ENCODE measurements around the gene GCKR. TPM values are rescaled to one million over a fixed set of nuclear protein-coding genes. Genes with fewer than 3 reads are reported as not detected.

GCKR gene
- total RNA-seq, 1 donor from 2014 or later: 1.6 TPM

DNA sequence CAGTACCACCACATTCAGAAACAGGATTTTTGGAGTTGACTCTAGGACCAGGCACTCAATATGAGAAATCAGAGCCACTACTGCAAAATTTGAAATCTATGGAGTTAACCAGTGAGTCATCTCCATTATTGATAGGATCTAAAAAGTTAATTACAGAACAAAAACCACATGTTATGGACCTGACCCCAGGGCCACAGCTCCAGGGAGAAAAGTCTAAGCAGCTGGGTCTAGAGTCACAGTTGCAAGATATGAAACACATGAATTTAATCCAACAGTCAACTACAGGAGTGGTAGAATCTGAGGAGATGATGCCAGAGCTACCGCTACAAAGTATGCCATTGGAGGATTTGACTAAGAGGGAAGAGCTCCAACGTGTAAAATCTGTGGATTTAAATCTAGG is 72.8 kb downstream of the GCKR start:
- FAIRE-seq: no peak
- DNase-seq (ENCODE audit: low spot score in 2 of 2): no peak

GRCh38 chr2:27571197-27571596 is 74.6 kb downstream of the GCKR start:
- FAIRE-seq (no peak), DNase-seq (ENCODE audit: low spot score in 2 of 2) (no peak)

- no peak for DNase-seq (ENCODE audit: low spot score in 2 of 2)
- no peak for FAIRE-seq
Observed at GRCh38 chr2:27571681-27572080, 75.0 kb downstream of the GCKR start.

DNA sequence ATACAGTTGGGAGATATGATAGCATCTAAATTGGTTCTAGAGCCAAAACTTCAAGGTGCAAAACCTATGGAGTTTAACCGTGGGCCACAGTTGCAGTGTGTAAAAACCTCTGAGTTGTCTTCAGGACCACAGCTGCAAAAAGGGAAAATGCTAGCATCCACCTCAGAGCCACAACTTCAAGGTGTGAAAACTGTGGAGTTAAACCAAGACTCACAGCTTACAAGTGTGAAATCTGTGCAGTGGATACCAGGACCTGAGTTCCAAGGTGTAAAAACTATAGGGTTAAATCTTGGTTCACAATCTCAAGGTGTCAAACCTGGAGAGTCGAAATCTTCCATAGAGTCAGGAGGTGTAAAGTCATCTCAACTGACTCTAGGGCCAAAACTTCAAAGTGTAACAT is 75.8 kb downstream of the GCKR start:
- FAIRE-seq (no peak), DNase-seq (ENCODE audit: low spot score in 2 of 2) (no peak)

- no peak for DNase-seq (ENCODE audit: low spot score in 2 of 2)
Observed at GRCh38 chr2:27572998-27573429, 76.4 kb downstream of the GCKR start.

More at GRCh38 chr2:27572998-27573429, 76.4 kb downstream of the GCKR start:
- no peak for FAIRE-seq

Small RNAs within 50 kb of the gene (small RNA-seq; reads per million reads assigned to genes)
- not detected for gene RNU6-986P

Other genes with a start within 250 kb of the GCKR start
- gene SLC30A3, start 233.8 kb upstream of the GCKR start, total RNA-seq: 0.82 TPM
- gene DNAJC5G, start 221.4 kb upstream of the GCKR start, total RNA-seq: not detected
- not detected for gene TRIM54, start 214.4 kb upstream of the GCKR start, total RNA-seq
- 1.2 TPM for gene UCN, start 188.4 kb upstream of the GCKR start, total RNA-seq
- 41.6 TPM for gene MPV17, start 173.7 kb upstream of the GCKR start, total RNA-seq
- gene GTF3C2, start 140.1 kb upstream of the GCKR start, total RNA-seq: 37.5 TPM
- gene EIF2B4, start 126.5 kb upstream of the GCKR start, total RNA-seq: 16.7 TPM
- gene SNX17, start 126.2 kb upstream of the GCKR start, total RNA-seq: 47.7 TPM
- gene ZNF513, start 116.1 kb upstream of the GCKR start, total RNA-seq: 12.6 TPM
- gene PPM1G, start 87.2 kb upstream of the GCKR start, total RNA-seq: 72.2 TPM
- 68.9 TPM for gene NRBP1, start 68.2 kb upstream of the GCKR start, total RNA-seq
- not detected for gene KRTCAP3, start 54.5 kb upstream of the GCKR start, total RNA-seq
- gene IFT172, start 7.1 kb upstream of the GCKR start, total RNA-seq: 36.3 TPM
- gene FNDC4, start 1.6 kb upstream of the GCKR start, total RNA-seq: 45.7 TPM
- gene ZNF512, start 86.2 kb downstream of the GCKR start, total RNA-seq: 49.3 TPM
- 3.7 TPM for gene CCDC121, start 132.2 kb downstream of the GCKR start, total RNA-seq
- 31.4 TPM for gene GPN1, start 132.2 kb downstream of the GCKR start, total RNA-seq
- 24.5 TPM for gene SUPT7L, start 166.8 kb downstream of the GCKR start, total RNA-seq
- 33.4 TPM for gene SLC4A1AP, start 167.1 kb downstream of the GCKR start, total RNA-seq